Liver (tissue), 3 donors: ENCODE measurements around the gene KIF17.

Experiments used
- JUND ChIP-seq, 2 donors: IDR thresholded peaks; 2 replicates each; pipeline ENCODE4 v1.6.1; 2016; ENCODE audit warnings: antibody characterized with exemption in 2 of 2
- NR2F2 ChIP-seq: IDR thresholded peaks from 2 replicates; pipeline ENCODE4 v1.6.1; 2016; ENCODE audit warnings: antibody characterized with exemption
- RXRA ChIP-seq, 2 donors: IDR thresholded peaks; 2 replicates each; pipeline ENCODE4 v1.6.1; 2017 to 2018; ENCODE audit warnings: antibody characterized with exemption in 2 of 2, mild to moderate bottlenecking in 1 of 2
- SP1 ChIP-seq: IDR thresholded peaks from 2 replicates; pipeline ENCODE4 v1.6.1; 2018; ENCODE audit warnings: antibody characterized with exemption, mild to moderate bottlenecking
- TAF1 ChIP-seq: conservative IDR thresholded peaks from 2 replicates; pipeline ENCODE4 v1.6.1; 2016; ENCODE audit warnings: antibody characterized with exemption, mild to moderate bottlenecking
- TF ChIP-seq, protein P1 (sequence below): fragments of 150-350 bp; IDR thresholded peaks from 2 replicates; pipeline ENCODE4 v1.5.1; 2017; ENCODE audit warnings: improper control_type of control experiment, low read depth, low read length; ENCODE audit not compliant: missing input control
- TF ChIP-seq, protein P2 (sequence below): IDR thresholded peaks from 2 replicates; pipeline ENCODE4 v1.6.1; 2016; ENCODE audit warnings: antibody characterized with exemption
- donor health status: healthy.
- donor health status: healthy.

DNA sequence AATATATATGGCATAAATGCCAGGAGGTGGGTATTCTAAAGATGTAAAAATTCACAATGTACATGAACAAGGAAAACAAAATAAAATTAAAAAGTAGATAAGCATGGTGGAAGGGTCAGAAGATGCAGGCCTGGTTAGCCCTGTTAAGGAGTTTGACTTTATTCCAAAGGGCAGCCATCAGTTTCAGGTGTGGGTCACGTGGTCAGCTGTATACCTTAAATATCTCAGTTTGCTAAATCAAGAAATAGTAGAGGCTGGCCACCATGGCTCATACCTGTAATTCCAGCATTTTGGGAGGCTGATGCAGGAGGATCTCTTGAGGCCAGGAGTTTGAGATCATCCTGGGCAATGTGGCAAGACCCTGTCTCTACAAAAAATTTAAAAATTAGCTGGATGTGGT is 93.1 kb downstream of the KIF17 start:
- no peak for TF ChIP-seq JUND (IDR thresholded peaks at IDR 0.05)
- TF ChIP-seq, protein P1, sequence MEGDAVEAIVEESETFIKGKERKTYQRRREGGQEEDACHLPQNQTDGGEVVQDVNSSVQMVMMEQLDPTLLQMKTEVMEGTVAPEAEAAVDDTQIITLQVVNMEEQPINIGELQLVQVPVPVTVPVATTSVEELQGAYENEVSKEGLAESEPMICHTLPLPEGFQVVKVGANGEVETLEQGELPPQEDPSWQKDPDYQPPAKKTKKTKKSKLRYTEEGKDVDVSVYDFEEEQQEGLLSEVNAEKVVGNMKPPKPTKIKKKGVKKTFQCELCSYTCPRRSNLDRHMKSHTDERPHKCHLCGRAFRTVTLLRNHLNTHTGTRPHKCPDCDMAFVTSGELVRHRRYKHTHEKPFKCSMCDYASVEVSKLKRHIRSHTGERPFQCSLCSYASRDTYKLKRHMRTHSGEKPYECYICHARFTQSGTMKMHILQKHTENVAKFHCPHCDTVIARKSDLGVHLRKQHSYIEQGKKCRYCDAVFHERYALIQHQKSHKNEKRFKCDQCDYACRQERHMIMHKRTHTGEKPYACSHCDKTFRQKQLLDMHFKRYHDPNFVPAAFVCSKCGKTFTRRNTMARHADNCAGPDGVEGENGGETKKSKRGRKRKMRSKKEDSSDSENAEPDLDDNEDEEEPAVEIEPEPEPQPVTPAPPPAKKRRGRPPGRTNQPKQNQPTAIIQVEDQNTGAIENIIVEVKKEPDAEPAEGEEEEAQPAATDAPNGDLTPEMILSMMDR: no peak
- TF ChIP-seq, protein P2, sequence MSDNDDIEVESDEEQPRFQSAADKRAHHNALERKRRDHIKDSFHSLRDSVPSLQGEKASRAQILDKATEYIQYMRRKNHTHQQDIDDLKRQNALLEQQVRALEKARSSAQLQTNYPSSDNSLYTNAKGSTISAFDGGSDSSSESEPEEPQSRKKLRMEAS: no peak
- no peak for TF ChIP-seq SP1
- TF ChIP-seq RXRA (IDR thresholded peaks at IDR 0.05): no peak
- TF ChIP-seq NR2F2: no peak
- TF ChIP-seq TAF1: no peak
